KBM-7 (cell line): ENCODE data around the gene SLC25A42.
"Not testable (repeated sequence)": the region's sequence is repeated elsewhere in the genome, so short reads cannot be mapped to it uniquely, and the experiment has no call there.

Experiments
- DNase-seq: peaks from one replicate; pipeline ENCODE4 v3.0.0-alpha.2; 2015
- in situ Hi-C: fragments of 300-500 bp; cut with MboI; formaldehyde crosslinking; loops from 2 replicates; pipeline ENCODE4 v1.14.3; 2020; ENCODE audit warnings: low sequenced_read_pairs, low pct_unique_long_range_greater_than_20kb, mixed read lengths

The SLC25A42 gene

GRCh38 chr19:19098084-19098702 lies 34.4 kb downstream of the SLC25A42 start:
- DNase-seq, result no peak
- in situ Hi-C loops, result no loop called here

GRCh38 chr19:19098703-19099632 lies 35.2 kb downstream of the SLC25A42 start:
- no peak for DNase-seq
- in situ Hi-C loops, result no loop called here

- in situ Hi-C loops, result no loop called here
- no peak for DNase-seq
These were observed 37.7 kb downstream of the SLC25A42 start for GRCh38 chr19:19101540-19101939.

- in situ Hi-C loops, result not testable (repeated sequence)
These were observed 38.8 kb downstream of the SLC25A42 start for GRCh38 chr19:19102566-19102965.

GRCh38 chr19:19103167-19103566 lies 39.4 kb downstream of the SLC25A42 start:
- DNase-seq, result no peak

More at GRCh38 chr19:19102566-19102965, 38.8 kb downstream of the SLC25A42 start:
- not testable (repeated sequence) for DNase-seq

GRCh38 chr19:19105365-19106055 lies 41.7 kb downstream of the SLC25A42 start:
- DNase-seq, result no peak

More at GRCh38 chr19:19103167-19103566, 39.4 kb downstream of the SLC25A42 start:
- in situ Hi-C loops, result no loop called here

GRCh38 chr19:19106056-19106551 lies 42.3 kb downstream of the SLC25A42 start:
- DNase-seq, result no peak
- in situ Hi-C loops, result no loop called here

More at GRCh38 chr19:19105365-19106055, 41.7 kb downstream of the SLC25A42 start:
- in situ Hi-C loops, result no loop called here

- DNase-seq, in situ Hi-C loops: not testable (repeated sequence)
These were observed 43.1 kb downstream of the SLC25A42 start for GRCh38 chr19:19106938-19107337.

GRCh38 chr19:19107654-19108053 lies 43.9 kb downstream of the SLC25A42 start:
- no peak for DNase-seq
- in situ Hi-C loops, result no loop called here

GRCh38 chr19:19109601-19110000 lies 45.8 kb downstream of the SLC25A42 start:
- DNase-seq, result no peak
- in situ Hi-C loops, result no loop called here

GRCh38 chr19:19110410-19111135 lies 46.8 kb downstream of the SLC25A42 start:
- in situ Hi-C loops, result no loop called here
- DNase-seq, result no peak

GRCh38 chr19:19111136-19111835 lies 47.5 kb downstream of the SLC25A42 start:
- in situ Hi-C loops, result no loop called here
- no peak for DNase-seq

- in situ Hi-C loops, result no loop called here
These were observed 48.3 kb downstream of the SLC25A42 start for GRCh38 chr19:19111967-19112580.

GRCh38 chr19:19113040-19113626 lies 49.3 kb downstream of the SLC25A42 start:
- DNase-seq, result peak; percentile 23
- in situ Hi-C loops, result no loop called here

More at GRCh38 chr19:19111967-19112580, 48.3 kb downstream of the SLC25A42 start:
- no peak for DNase-seq

GRCh38 chr19:19115954-19116353 lies 52.2 kb downstream of the SLC25A42 start:
- in situ Hi-C loops, result no loop called here
- peak; percentile 36 for DNase-seq

GRCh38 chr19:19119325-19120237 lies 55.8 kb downstream of the SLC25A42 start:
- no peak for DNase-seq
- in situ Hi-C loops, result no loop called here
